Measurements from ENCODE around the gene DDX18.

DNA sequence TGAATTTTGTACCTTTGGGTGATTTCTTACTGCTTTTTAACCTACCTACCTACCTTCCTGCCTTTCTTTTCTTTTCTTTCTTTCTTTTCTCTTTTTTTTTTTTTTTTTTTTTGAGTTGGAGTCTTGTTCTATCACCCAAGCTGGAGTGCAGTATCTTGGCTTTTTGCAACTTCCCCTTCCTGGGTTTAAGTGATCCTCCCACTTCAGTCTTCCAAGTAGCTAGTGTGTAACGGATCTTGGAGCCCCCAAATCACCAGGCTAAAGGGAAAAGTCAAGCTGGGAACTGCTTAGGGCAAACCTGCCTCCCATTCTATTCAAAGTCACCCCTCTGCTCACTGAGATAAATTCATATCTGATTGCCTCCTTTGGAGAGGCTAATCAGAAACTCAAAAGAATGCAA, 61.3 kb downstream of the DDX18 start:
- no peak for TF ChIP-seq POLR2A (IDR thresholded peaks at IDR 0.05)
- TF ChIP-seq, protein P1, sequence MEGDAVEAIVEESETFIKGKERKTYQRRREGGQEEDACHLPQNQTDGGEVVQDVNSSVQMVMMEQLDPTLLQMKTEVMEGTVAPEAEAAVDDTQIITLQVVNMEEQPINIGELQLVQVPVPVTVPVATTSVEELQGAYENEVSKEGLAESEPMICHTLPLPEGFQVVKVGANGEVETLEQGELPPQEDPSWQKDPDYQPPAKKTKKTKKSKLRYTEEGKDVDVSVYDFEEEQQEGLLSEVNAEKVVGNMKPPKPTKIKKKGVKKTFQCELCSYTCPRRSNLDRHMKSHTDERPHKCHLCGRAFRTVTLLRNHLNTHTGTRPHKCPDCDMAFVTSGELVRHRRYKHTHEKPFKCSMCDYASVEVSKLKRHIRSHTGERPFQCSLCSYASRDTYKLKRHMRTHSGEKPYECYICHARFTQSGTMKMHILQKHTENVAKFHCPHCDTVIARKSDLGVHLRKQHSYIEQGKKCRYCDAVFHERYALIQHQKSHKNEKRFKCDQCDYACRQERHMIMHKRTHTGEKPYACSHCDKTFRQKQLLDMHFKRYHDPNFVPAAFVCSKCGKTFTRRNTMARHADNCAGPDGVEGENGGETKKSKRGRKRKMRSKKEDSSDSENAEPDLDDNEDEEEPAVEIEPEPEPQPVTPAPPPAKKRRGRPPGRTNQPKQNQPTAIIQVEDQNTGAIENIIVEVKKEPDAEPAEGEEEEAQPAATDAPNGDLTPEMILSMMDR (IDR thresholded peaks at IDR 0.05): no peak
